ACC112 (cell line): ENCODE measurements around the gene ARL4D.
A peak's percentile ranks its signal among the peaks of the same experiment; 100 is the strongest.
"Not testable (repeated sequence)": the region's sequence is repeated elsewhere in the genome, so short reads cannot be mapped to it uniquely, and the experiment has no call there.

Experiments
- H2AFZ ChIP-seq: fragments of 200-600 bp; sonication (generic); one replicate; pipeline ENCODE4 v1.6.0; 2017; ENCODE audit warnings: antibody characterized with exemption, low read length; ENCODE audit not compliant: unreplicated experiment
- H3K27ac ChIP-seq: fragments of 200-600 bp; sonication (generic); 2 replicates; pipeline ENCODE4 v1.5.1; 2014; ENCODE audit warnings: low read depth, mild to moderate bottlenecking, antibody characterized with exemption, low read length, moderate library complexity
- H3K27me3 ChIP-seq: fragments of 200-600 bp; sonication (generic); 2 replicates; pipeline ENCODE4 v1.6.1; 2014; ENCODE audit warnings: mild to moderate bottlenecking, antibody characterized with exemption, low read length, moderate library complexity, mixed read lengths; ENCODE audit not compliant: insufficient read depth
- H3K36me3 ChIP-seq: fragments of 200-600 bp; sonication (generic); 2 replicates; pipeline ENCODE4 v1.6.1; 2016; ENCODE audit warnings: mild to moderate bottlenecking, antibody characterized with exemption, low read length, moderate library complexity, mixed read lengths; ENCODE audit not compliant: insufficient read depth
- H3K4me1 ChIP-seq: fragments of 200-600 bp; sonication (generic); one replicate; pipeline ENCODE4 v1.6.1; 2016; ENCODE audit warnings: low read length, mixed read lengths; ENCODE audit not compliant: insufficient read depth, unreplicated experiment, control insufficient read depth
- H3K4me3 ChIP-seq: fragments of 200-600 bp; sonication (generic); 2 replicates; pipeline ENCODE4 v1.5.1; 2014; ENCODE audit warnings: mild to moderate bottlenecking, low read depth, low read length
- H3K79me2 ChIP-seq: fragments of 200-600 bp; sonication (generic); one replicate; pipeline ENCODE4 v1.6.0; 2016; ENCODE audit warnings: low read length; ENCODE audit not compliant: control insufficient read depth, unreplicated experiment, insufficient read depth

The ARL4D gene

DNA sequence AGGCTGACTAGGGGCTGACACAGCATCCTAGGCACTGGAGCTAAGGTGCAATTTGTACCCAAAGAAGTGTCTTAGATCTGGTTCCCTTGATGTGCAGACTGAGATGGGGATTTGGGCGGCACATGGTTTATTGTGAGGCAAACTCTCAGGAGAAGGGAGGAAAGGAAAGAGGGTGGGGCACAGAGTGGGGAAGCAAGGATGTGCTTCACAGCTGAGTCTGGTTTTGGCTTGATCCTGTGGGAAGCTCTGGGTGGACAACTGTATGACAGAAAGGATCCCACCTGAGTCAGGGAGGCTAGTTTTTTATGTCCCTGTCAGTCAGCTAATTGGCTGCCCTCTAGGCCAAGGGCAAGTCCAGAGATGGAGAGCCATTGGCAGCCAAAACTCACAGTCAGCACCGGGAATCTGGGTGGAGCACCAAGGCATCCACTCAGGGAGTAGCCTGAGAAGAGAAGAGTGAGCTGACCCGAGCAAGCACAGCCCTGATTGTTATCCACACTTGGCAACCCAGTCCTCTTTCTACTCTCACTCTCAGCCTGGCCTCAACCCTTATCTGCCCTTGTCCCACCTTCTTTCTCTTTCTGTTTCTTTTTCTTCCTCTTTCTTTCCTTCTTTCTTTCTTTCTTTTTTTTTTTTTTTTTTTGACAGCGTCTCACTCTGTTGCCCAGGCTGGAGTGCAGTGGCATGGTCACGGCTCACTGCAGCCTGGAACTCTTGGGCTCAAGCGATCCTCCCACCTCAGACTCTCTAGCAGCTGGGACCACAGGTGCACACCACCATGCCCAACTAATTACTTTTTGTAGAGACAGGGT lies 12.0 kb downstream of the ARL4D start:
- Histone ChIP-seq H3K4me3 (no peak overlapping the region), H2AFZ (no peak overlapping the region), H3K4me1 (peaks cover 32% of the 10 kb centered on the region), H3K27me3 (no peaks in the 10 kb centered on the region), H3K27ac (no peak overlapping the region), H3K36me3 (no peaks in the 10 kb centered on the region), H3K79me2 (no peaks in the 10 kb centered on the region)

GRCh38 chr17:43411369-43411677 lies 12.5 kb downstream of the ARL4D start:
- Histone ChIP-seq H3K36me3 (no peaks in the 10 kb centered on the region), H3K4me1 (peaks cover 31% of the 10 kb centered on the region), H3K27me3 (no peaks in the 10 kb centered on the region), H3K27ac (no peak overlapping the region), H3K4me3 (no peak overlapping the region), H3K79me2 (no peaks in the 10 kb centered on the region), H2AFZ (no peak overlapping the region)

DNA sequence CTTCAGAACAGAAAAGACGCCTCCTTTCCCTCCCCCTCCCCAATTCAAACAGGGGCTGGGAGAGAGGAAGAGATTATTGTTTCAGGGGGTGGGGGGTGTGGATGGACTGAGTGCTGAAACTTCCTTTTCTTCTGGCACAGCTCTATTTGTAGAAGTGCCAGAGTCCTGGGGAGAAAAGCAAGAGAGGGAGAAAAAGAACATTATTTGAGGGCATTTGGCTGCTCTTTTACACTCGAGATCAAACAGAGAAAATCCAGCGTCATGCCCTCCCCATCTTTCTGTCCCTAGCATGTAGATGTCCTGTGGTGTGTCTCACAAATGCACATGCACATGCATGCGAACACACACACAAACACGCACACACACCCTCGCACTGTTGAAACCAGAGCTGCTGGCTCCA lies 13.0 kb downstream of the ARL4D start:
- Histone ChIP-seq H2AFZ (no peak overlapping the region), H3K4me1 (peaks cover 29% of the 10 kb centered on the region), H3K27me3 (no peaks in the 10 kb centered on the region), H3K4me3 (no peak overlapping the region), H3K36me3 (no peaks in the 10 kb centered on the region), H3K27ac (no peak overlapping the region), H3K79me2 (no peaks in the 10 kb centered on the region)

- H3K36me3 ChIP-seq = no peaks in the 10 kb centered on the region
- H2AFZ ChIP-seq = no peak overlapping the region
- peaks cover 30% of the 10 kb centered on the region for H3K4me1 ChIP-seq
- no peak overlapping the region for H3K4me3 ChIP-seq
- no peaks in the 10 kb centered on the region for H3K27me3 ChIP-seq
- no peak overlapping the region for H3K27ac ChIP-seq
- no peaks in the 10 kb centered on the region for H3K79me2 ChIP-seq
These were observed 13.4 kb downstream of the ARL4D start for GRCh38 chr17:43412166-43412565.

GRCh38 chr17:43416998-43417890 lies 18.5 kb downstream of the ARL4D start:
- no peaks in the 10 kb centered on the region for H3K36me3 ChIP-seq
- H3K79me2 ChIP-seq = no peaks in the 10 kb centered on the region
- peak overlapping the region; percentile 28; the same call in 1 of the 2 replicates for H3K27ac ChIP-seq
- H2AFZ ChIP-seq = peak overlapping the region; percentile 33
- no peaks in the 10 kb centered on the region for H3K27me3 ChIP-seq
- H3K4me3 ChIP-seq = no peak overlapping the region
- H3K4me1 ChIP-seq = peaks cover 27% of the 10 kb centered on the region

GRCh38 chr17:43418441-43419374 lies 19.9 kb downstream of the ARL4D start:
- Histone ChIP-seq H3K79me2 (no peaks in the 10 kb centered on the region), H3K27ac (peak overlapping the region; percentile 76), H3K4me1 (peaks cover 27% of the 10 kb centered on the region), H3K4me3 (peak overlapping the region; percentile 42), H3K27me3 (no peaks in the 10 kb centered on the region), H2AFZ (peak overlapping the region; percentile 64), H3K36me3 (no peaks in the 10 kb centered on the region)

- H3K36me3 ChIP-seq, H3K79me2 ChIP-seq, H3K27me3 ChIP-seq: not testable (repeated sequence)
- peak overlapping the region; percentile 64 for H2AFZ ChIP-seq
- H3K4me1 ChIP-seq = peaks cover 27% of the 10 kb centered on the region
- H3K27ac ChIP-seq = peak overlapping the region; percentile 76
- peak overlapping the region; percentile 42 for H3K4me3 ChIP-seq
These were observed 20.6 kb downstream of the ARL4D start for GRCh38 chr17:43419375-43419882.

GRCh38 chr17:43423777-43424455 lies 25.1 kb downstream of the ARL4D start:
- Histone ChIP-seq H2AFZ (no peak overlapping the region), H3K27ac (no peak overlapping the region), H3K79me2 (no peaks in the 10 kb centered on the region), H3K27me3 (no peaks in the 10 kb centered on the region), H3K36me3 (no peaks in the 10 kb centered on the region), H3K4me1 (peaks cover 8% of the 10 kb centered on the region), H3K4me3 (no peak overlapping the region)

DNA sequence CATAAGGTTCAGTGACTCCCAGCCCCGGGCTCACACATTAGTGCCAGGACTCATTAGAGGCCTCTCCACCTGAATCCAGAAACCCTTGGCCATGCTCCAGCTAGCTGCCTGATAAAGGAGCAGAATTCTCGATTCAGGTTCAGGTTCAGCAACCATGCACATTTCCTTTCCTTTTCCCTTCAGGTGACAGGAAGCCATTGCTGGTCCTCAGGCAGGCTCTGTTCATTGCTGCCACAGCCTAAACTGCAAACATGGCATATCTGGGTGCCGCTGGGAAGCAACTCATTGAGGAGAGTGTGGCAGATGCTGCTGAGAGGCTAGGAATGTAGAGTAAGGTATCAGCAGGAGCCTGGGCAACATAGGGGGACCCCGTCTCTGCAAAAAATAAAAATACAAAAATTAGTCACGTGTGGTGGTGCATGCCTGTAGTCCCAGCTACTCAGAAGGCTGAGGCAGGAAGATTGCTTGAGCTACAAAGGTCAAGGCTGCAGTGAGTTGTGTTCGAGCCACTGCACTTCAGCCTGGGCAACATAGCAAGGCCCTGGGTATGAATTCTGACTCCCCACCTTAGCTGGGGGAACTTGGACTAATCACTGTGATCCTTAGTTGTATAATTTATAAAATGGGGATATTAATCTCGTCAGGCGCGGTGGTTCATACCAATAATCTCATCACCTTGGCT lies 28.7 kb downstream of the ARL4D start:
- Histone ChIP-seq H3K4me1 (peaks cover 24% of the 10 kb centered on the region), H3K27ac (no peak overlapping the region), H3K4me3 (no peak overlapping the region), H3K36me3 (no peaks in the 10 kb centered on the region), H3K79me2 (no peaks in the 10 kb centered on the region), H3K27me3 (no peaks in the 10 kb centered on the region), H2AFZ (no peak overlapping the region)
